IMR-90 (cell line): ENCODE data around the gene CDC42BPA. TPM values are rescaled to one million over a fixed set of nuclear protein-coding genes. Genes with fewer than 3 reads are reported as not detected.

Experiments
- ATAC-seq: fragments of 200-7000 bp; cut with Tn5 transposase; 2 replicates; pipeline ENCODE4 v1.9.1; 2020; ENCODE audit warnings: low read depth, mild to moderate bottlenecking, moderate library complexity
- BruUV-seq: library from RNA; stranded (reverse); fragments of 400-500 nt; replicated peaks from 2 replicates; lab custom pipeline; 2021; lab: Mats Ljungman, UMichigan
- CTCF ChIA-PET: fragments of 300-600 bp; formaldehyde crosslinking; extraction: SDS; loops from one replicate; lab custom pipeline; 2021; ENCODE audit warnings: antibody characterized with exemption; lab: Yijun Ruan, JAX
- POLR2A ChIA-PET: fragments of 300-600 bp; sonication (Branson Sonifier 250); formaldehyde crosslinking; loops from one replicate; lab custom pipeline; 2022; ENCODE audit warnings: antibody characterized with exemption; ENCODE audit not compliant: unreplicated experiment; lab: Charles Lee
- DNase-seq: peaks from one replicate; pipeline ENCODE4 v3.0.0; 2013
- H2AFZ ChIP-seq: replicated peaks from 2 replicates; pipeline ENCODE3; 2013; ENCODE audit warnings: low read length, mild to moderate bottlenecking; ENCODE audit not compliant: poor library complexity
- H2AK5ac ChIP-seq: 2 replicates; pipeline ENCODE4 v1.6.1; 2013; ENCODE audit warnings: low read depth, low read length, inconsistent platforms
- H2AK9ac ChIP-seq: replicated peaks from 2 replicates; pipeline ENCODE3; 2013; ENCODE audit warnings: mild to moderate bottlenecking, low read depth, low read length, moderate library complexity; ENCODE audit not compliant: poor library complexity
- H2BK120ac ChIP-seq: 2 replicates; pipeline ENCODE4 v1.6.1; 2013; ENCODE audit warnings: low read depth, low read length, inconsistent platforms
- H2BK15ac ChIP-seq: 3 replicates; pipeline ENCODE4 v1.6.1; 2013; ENCODE audit warnings: low read depth, low read length, inconsistent platforms
- H2BK20ac ChIP-seq: 2 replicates; pipeline ENCODE4 v1.6.1; 2013; ENCODE audit warnings: low read depth, mild to moderate bottlenecking, inconsistent platforms, low read length, moderate library complexity
- H2BK5ac ChIP-seq: 2 replicates; pipeline ENCODE4 v1.6.1; 2013; ENCODE audit warnings: mild to moderate bottlenecking, low read depth, low read length, inconsistent platforms; ENCODE audit not compliant: poor library complexity, severe bottlenecking
- H3K14ac ChIP-seq: replicated peaks from 2 replicates; pipeline ENCODE4 v1.6.1; 2013; ENCODE audit warnings: low read depth, low read length, inconsistent platforms
- H3K18ac ChIP-seq: 2 replicates; pipeline ENCODE4 v1.6.1; 2013; ENCODE audit warnings: low read depth, low read length, control low read depth
- H3K23ac ChIP-seq: 2 replicates; pipeline ENCODE4 v1.6.1; 2013; ENCODE audit warnings: low read depth, low read length, inconsistent platforms
- H3K27ac ChIP-seq: 2 replicates; pipeline ENCODE4 v1.5.1; 2013; ENCODE audit warnings: mild to moderate bottlenecking, control low read depth, low read length; ENCODE audit not compliant: insufficient read depth
- H3K27me3 ChIP-seq: 2 replicates; pipeline ENCODE4 v1.6.1; 2013; ENCODE audit warnings: low read length; ENCODE audit not compliant: control insufficient read depth, insufficient read depth
- H3K36me3 ChIP-seq: 2 replicates; pipeline ENCODE4 v1.6.1; 2013; ENCODE audit warnings: low read length, mixed read lengths; ENCODE audit not compliant: control insufficient read depth, insufficient read depth
- H3K4ac ChIP-seq: 2 replicates; pipeline ENCODE4 v1.6.1; 2013; ENCODE audit warnings: low read depth, low read length, inconsistent platforms
- H3K4me1 ChIP-seq: 2 replicates; pipeline ENCODE4 v1.6.1; 2013; ENCODE audit warnings: low read length, mixed read lengths; ENCODE audit not compliant: control insufficient read depth, insufficient read depth
- H3K4me2 ChIP-seq: 2 replicates; pipeline ENCODE4 v1.6.1; 2013; ENCODE audit warnings: low read depth, mild to moderate bottlenecking, control low read depth, low read length, moderate library complexity
- H3K4me3 ChIP-seq: 2 replicates; pipeline ENCODE4 v1.5.1; 2013; ENCODE audit warnings: low read depth, mild to moderate bottlenecking, control low read depth, low read length, moderate library complexity; ENCODE audit not compliant: insufficient read depth
- H3K56ac ChIP-seq: 2 replicates; pipeline ENCODE4 v1.6.1; 2013; ENCODE audit warnings: low read length, inconsistent platforms; ENCODE audit not compliant: insufficient read depth; ENCODE audit errors: extremely low read depth
- H3K79me1 ChIP-seq, 2 experiments: 2 replicates each; pipeline ENCODE4 v1.6.1; 2013; ENCODE audit warnings: low read length in 2 of 2, inconsistent platforms in 1 of 2, low read depth in 1 of 2
- H3K9ac ChIP-seq: 2 replicates; pipeline ENCODE4 v1.6.1; 2013; ENCODE audit warnings: low read depth, low read length, control low read depth
- H3K9me1 ChIP-seq: 2 replicates; pipeline ENCODE4 v1.6.1; 2013; ENCODE audit warnings: low read length, inconsistent platforms; ENCODE audit not compliant: insufficient read depth
- H3K9me3 ChIP-seq: 2 replicates; pipeline ENCODE4 v1.6.1; 2013; ENCODE audit warnings: low read length; ENCODE audit not compliant: control insufficient read depth, insufficient read depth
- H4K20me1 ChIP-seq: 2 replicates; pipeline ENCODE4 v1.6.1; 2013; ENCODE audit warnings: low read length, inconsistent platforms; ENCODE audit not compliant: insufficient read depth
- H4K5ac ChIP-seq: 2 replicates; pipeline ENCODE4 v1.6.1; 2013; ENCODE audit warnings: mild to moderate bottlenecking, low read depth, low read length, control low read depth
- H4K8ac ChIP-seq, 2 experiments: 2 replicates each; pipeline ENCODE4 v1.6.1; 2013; ENCODE audit warnings: low read depth in 2 of 2, low read length in 2 of 2, control low read depth in 1 of 2, inconsistent platforms in 1 of 2
- H4K91ac ChIP-seq: 2 replicates; pipeline ENCODE4 v1.6.1; 2013; ENCODE audit warnings: low read depth, low read length, inconsistent platforms; ENCODE audit not compliant: insufficient read depth
- BHLHE40 ChIP-seq: fragments of 150-350 bp; IDR thresholded peaks from 2 replicates; pipeline ENCODE4 v1.6.1; 2016; ENCODE audit warnings: mild to moderate bottlenecking, low read depth, low read length
- CHD1 ChIP-seq: IDR thresholded peaks from 2 replicates; pipeline ENCODE4 v1.6.1; 2012; ENCODE audit warnings: low read depth, low read length, improper control_type of control experiment
- FOS ChIP-seq: fragments of 150-350 bp; IDR thresholded peaks from 2 replicates; pipeline ENCODE4 v1.6.1; 2016; ENCODE audit warnings: low read depth, low read length
- MAFK ChIP-seq: IDR thresholded peaks from 2 replicates; pipeline ENCODE4 v1.6.1; 2012; ENCODE audit warnings: low read depth, low read length, improper control_type of control experiment
- NFE2L2 ChIP-seq: fragments of 150-350 bp; IDR thresholded peaks from 2 replicates; pipeline ENCODE4 v1.6.1; 2016; ENCODE audit warnings: low read depth, mild to moderate bottlenecking, low read length
- RCOR1 ChIP-seq: IDR thresholded peaks from 2 replicates; pipeline ENCODE4 v1.6.1; 2012; ENCODE audit warnings: mild to moderate bottlenecking, low read length, improper control_type of control experiment; ENCODE audit not compliant: insufficient replicate concordance
- SMC3 ChIP-seq: fragments of 150-350 bp; IDR thresholded peaks from 2 replicates; pipeline ENCODE4 v1.6.1; 2016; ENCODE audit warnings: low read depth, mild to moderate bottlenecking, antibody characterized with exemption, low read length, moderate library complexity
- WGBS, 2 experiments: methylation state at CpG; one replicate each; pipeline versions ENCODE4 v1.1.5 to v1.1.7; 2013; ENCODE audit warnings: missing lambda C conversion rate in 2 of 2; ENCODE audit not compliant: insufficient read length in 1 of 2; ENCODE audit errors: extremely low coverage in 2 of 2; 5-methylcytosine and 5-hydroxymethylcytosine counted together
- dilution Hi-C: fragments of 300-500 bp; cut with HindIII; formaldehyde crosslinking; loops from one replicate; pipeline ENCODE4 v1.14.3; 2018; ENCODE audit warnings: low sequenced_read_pairs; ENCODE audit not compliant: unreplicated experiment
- in situ Hi-C: fragments of 300-500 bp; cut with MboI; formaldehyde crosslinking; loops from 3 replicates; pipeline ENCODE4 v1.14.3; 2019; ENCODE audit warnings: low sequenced_read_pairs, inconsistent platforms, mixed read lengths
- intact Hi-C: fragments of 100-400 bp; cut with micrococcal nuclease; formaldehyde crosslinking; loops from 2 replicates; pipeline ENCODE4 v1.10.0; 2022
- polyA plus RNA-seq, 3 experiments: library from polyadenylated mRNA; depleted of rRNA; stranded (reverse); fragments of >200 nt; gene quantifications; 2 replicates each; pipeline ENCODE4 v1.2.3, GENCODE V29; 2012; ENCODE audit warnings: low replicate concordance in 1 of 3
- total RNA-seq: library from RNA; depleted of rRNA; stranded (reverse); fragments of >200 nt; gene quantifications from 2 replicates; pipeline ENCODE4 v1.2.3, GENCODE V29; 2012
- TF ChIP-seq, protein P1 (sequence below): fragments of 150-350 bp; IDR thresholded peaks from 2 replicates; pipeline ENCODE4 v1.6.1; 2016; ENCODE audit warnings: low read depth, mild to moderate bottlenecking, low read length, moderate library complexity, borderline replicate concordance

Gene CDC42BPA
- total and polyA plus RNA-seq, 2 of the 4 experiments (the other 2 are of a cell fraction): 9.4 to 27.8 TPM

DNA sequence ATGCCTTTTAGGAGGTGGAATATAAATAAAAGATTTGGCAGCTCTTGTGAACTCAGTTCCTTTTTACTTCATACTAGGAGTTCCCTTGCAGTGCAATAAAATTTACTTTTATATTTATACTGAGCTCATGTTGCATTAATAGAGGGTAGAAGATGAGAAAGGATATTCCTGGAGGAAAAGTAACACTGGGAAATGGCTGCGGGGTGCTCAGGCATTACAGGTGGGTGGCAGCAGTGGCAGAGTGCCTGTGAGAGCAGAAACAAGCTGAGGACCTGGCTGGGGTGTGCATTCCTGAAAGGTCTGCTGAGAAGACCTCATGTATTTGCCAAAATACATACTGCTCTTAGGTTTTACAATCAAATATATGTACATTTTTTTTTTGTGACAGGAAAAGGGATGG, 251.3 kb downstream of the CDC42BPA start:
- Histone ChIP-seq H2BK5ac (no peak overlapping the region), H2BK120ac (no peak overlapping the region), H3K4ac (no peak overlapping the region), H3K27ac (no peak overlapping the region), H3K4me2 (no peak overlapping the region), H3K79me1 (no peaks in the 10 kb centered on the region; a peak in 1 of 4 replicates), H3K9me3 (no peaks in the 10 kb centered on the region), H2AK9ac (no peak overlapping the region), H2AK5ac (no peak overlapping the region), H3K27me3 (no peaks in the 10 kb centered on the region), H2AFZ (no peak overlapping the region), H3K4me1 (no peaks in the 10 kb centered on the region), H3K23ac (no peak overlapping the region), H3K14ac (no peak overlapping the region), H4K91ac (no peak overlapping the region), H2BK15ac (no peak overlapping the region), H3K18ac (no peak overlapping the region), H4K5ac (no peak overlapping the region), H2BK20ac (no peak overlapping the region), H3K9ac (no peak overlapping the region), H4K8ac (no peak overlapping the region), H4K20me1 (no peaks in the 10 kb centered on the region), H3K4me3 (no peak overlapping the region), H3K9me1 (no peaks in the 10 kb centered on the region), H3K36me3 (peaks cover 1% of the 10 kb centered on the region; the same call in 1 of the 2 replicates), H3K56ac (no peak overlapping the region)
- dilution Hi-C loops (no loop called here), intact Hi-C loops (no loop called here), in situ Hi-C loops (no loop called here)
- TF ChIP-seq SMC3: no peak
- TF ChIP-seq, protein P1, sequence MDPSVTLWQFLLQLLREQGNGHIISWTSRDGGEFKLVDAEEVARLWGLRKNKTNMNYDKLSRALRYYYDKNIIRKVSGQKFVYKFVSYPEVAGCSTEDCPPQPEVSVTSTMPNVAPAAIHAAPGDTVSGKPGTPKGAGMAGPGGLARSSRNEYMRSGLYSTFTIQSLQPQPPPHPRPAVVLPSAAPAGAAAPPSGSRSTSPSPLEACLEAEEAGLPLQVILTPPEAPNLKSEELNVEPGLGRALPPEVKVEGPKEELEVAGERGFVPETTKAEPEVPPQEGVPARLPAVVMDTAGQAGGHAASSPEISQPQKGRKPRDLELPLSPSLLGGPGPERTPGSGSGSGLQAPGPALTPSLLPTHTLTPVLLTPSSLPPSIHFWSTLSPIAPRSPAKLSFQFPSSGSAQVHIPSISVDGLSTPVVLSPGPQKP: no peak
- no peak for TF ChIP-seq CHD1
- TF ChIP-seq MAFK: no peak
- TF ChIP-seq NFE2L2: no peak
- no peak for TF ChIP-seq FOS
- TF ChIP-seq RCOR1: no peak
- TF ChIP-seq BHLHE40: no peak
- no CpG with 5 or more reads among the region's 1 CpG for WGBS, 2 experiments
- DNase-seq: no peak
- ChIA-PET POLR2A (no interaction called here), CTCF (interaction anchor here (0.6 kb wide), 1 partner anchor 17 kb away, joined by 4 read pairs; no protein-coding TSS in a partner anchor)
- ATAC-seq: no peak
- no TSS peak for BruUV-seq
